GM23338 (cell line): ENCODE data around the gene IGFBP5. TPM values are rescaled to one million over a fixed set of nuclear protein-coding genes. Genes with fewer than 3 reads are reported as not detected.

Source experiments
- ATAC-seq: fragments of 200-7000 bp; cut with Tn5 transposase; 3 replicates; pipeline ENCODE4 v1.9.1; 2020
- DNase-seq: peaks from one replicate; pipeline ENCODE4 v3.0.0-alpha.2; 2015; ENCODE audit warnings: low spot score
- H2AFZ ChIP-seq: fragments of 200-600 bp; sonication (generic); 2 replicates; pipeline ENCODE4 v1.8.0; 2016; ENCODE audit warnings: antibody characterized with exemption, mild to moderate bottlenecking, moderate library complexity
- H3F3A ChIP-seq: fragments of 200-600 bp; sonication (generic); replicated peaks from 2 replicates; pipeline ENCODE4 v1.8.0; 2017; ENCODE audit warnings: antibody characterized with exemption, mixed run types, low read depth
- H3K27ac ChIP-seq: fragments of 200-600 bp; sonication (generic); 2 replicates; pipeline ENCODE4 v1.6.1; 2016; ENCODE audit warnings: low read depth
- H3K27me3 ChIP-seq: fragments of 200-600 bp; sonication (generic); 2 replicates; pipeline ENCODE4 v1.8.0; 2016; ENCODE audit warnings: mild to moderate bottlenecking, mixed run types, moderate library complexity; ENCODE audit not compliant: insufficient read depth
- H3K36me3 ChIP-seq: fragments of 200-600 bp; sonication (generic); 2 replicates; pipeline ENCODE4 v1.8.0; 2016; ENCODE audit warnings: mild to moderate bottlenecking; ENCODE audit not compliant: insufficient read depth
- H3K4me1 ChIP-seq: fragments of 200-600 bp; sonication (generic); 2 replicates; pipeline ENCODE4 v1.8.0; 2016; ENCODE audit warnings: mild to moderate bottlenecking, moderate library complexity; ENCODE audit not compliant: insufficient read depth
- H3K4me2 ChIP-seq: fragments of 200-600 bp; sonication (generic); 2 replicates; pipeline ENCODE4 v1.7.1; 2017; ENCODE audit warnings: mixed run types
- H3K4me3 ChIP-seq: fragments of 200-600 bp; sonication (generic); 2 replicates; pipeline ENCODE4 v1.6.1; 2016; ENCODE audit warnings: mixed run types
- H3K79me2 ChIP-seq: fragments of 200-600 bp; sonication (generic); replicated peaks from 2 replicates; pipeline ENCODE4 v1.8.0; 2017; ENCODE audit warnings: mild to moderate bottlenecking; ENCODE audit not compliant: insufficient read depth
- H3K9me2 ChIP-seq: fragments of 200-600 bp; sonication (generic); 2 replicates; pipeline ENCODE4 v1.8.0; 2017; ENCODE audit not compliant: insufficient read depth
- H4K20me1 ChIP-seq: fragments of 200-600 bp; sonication (generic); replicated peaks from 2 replicates; pipeline ENCODE4 v1.8.0; 2017; ENCODE audit warnings: mild to moderate bottlenecking; ENCODE audit not compliant: insufficient read depth
- H3K27ac Mint-ChIP-seq: 2 replicates; pipeline ENCODE4 v1.8.0; 2020; ENCODE audit warnings: inconsistent platforms, mild to moderate bottlenecking, moderate library complexity, mixed read lengths
- H3K27me3 Mint-ChIP-seq: 3 replicates; pipeline ENCODE4 v1.8.0; 2022; ENCODE audit warnings: low read depth, mild to moderate bottlenecking, moderate library complexity, mixed read lengths, inconsistent platforms; ENCODE audit not compliant: insufficient read depth, poor library complexity
- H3K36me3 Mint-ChIP-seq: 3 replicates; pipeline ENCODE4 v1.8.0; 2021; ENCODE audit warnings: low read depth, mild to moderate bottlenecking, inconsistent platforms, moderate library complexity, mixed read lengths
- H3K4me1 Mint-ChIP-seq: 3 replicates; pipeline ENCODE4 v1.8.0; 2020; ENCODE audit warnings: mild to moderate bottlenecking, inconsistent platforms, mixed read lengths
- H3K4me3 Mint-ChIP-seq: 3 replicates; pipeline ENCODE4 v1.8.0; 2021; ENCODE audit warnings: moderate library complexity, mild to moderate bottlenecking, inconsistent platforms, mixed read lengths
- H3K9me3 Mint-ChIP-seq: 3 replicates; pipeline ENCODE4 v1.8.0; 2020; ENCODE audit warnings: moderate library complexity, mild to moderate bottlenecking, inconsistent platforms, mixed read lengths
- EZH2 ChIP-seq: fragments of 200-600 bp; sonication (generic); IDR thresholded peaks from one replicate; pipeline ENCODE4 v1.8.0; 2017; ENCODE audit warnings: antibody characterized with exemption, mild to moderate bottlenecking, low read depth; ENCODE audit not compliant: unreplicated experiment
- EZH2phosphoT487 ChIP-seq: fragments of 200-600 bp; sonication (generic); IDR thresholded peaks from one replicate; pipeline ENCODE4 v1.8.1; 2018; ENCODE audit warnings: antibody characterized with exemption; ENCODE audit not compliant: unreplicated experiment
- STAT1 ChIP-seq: IDR thresholded peaks from one replicate; pipeline ENCODE4 v1.6.1; 2016; ENCODE audit warnings: antibody characterized with exemption; ENCODE audit not compliant: unreplicated experiment
- ZNF114 ChIP-seq: fragments of 250-450 bp; sonication (Bioruptor Pico); IDR thresholded peaks from 2 replicates; pipeline ENCODE4 v1.5.0; 2020; ENCODE audit warnings: mild to moderate bottlenecking, moderate library complexity
- ZNF331 ChIP-seq: fragments of 250-450 bp; sonication (Bioruptor Pico); IDR thresholded peaks from 2 replicates; pipeline ENCODE4 v1.5.0; 2020; ENCODE audit warnings: low read depth, mild to moderate bottlenecking, moderate library complexity
- polyA plus RNA-seq: library from polyadenylated mRNA; unstranded; fragments of >200 nt; fragmentation: Nextera tagmentation; extraction: Ambion mirVana; gene quantifications from 2 replicates; pipeline ENCODE4 v1.2.1, GENCODE V29; 2016
- total RNA-seq: library from RNA; depleted of rRNA; stranded (reverse); fragments of >200 nt; shearing (Covaris generic); gene quantifications from 2 replicates; pipeline ENCODE4 v1.2.3, GENCODE V29; 2014
- TF ChIP-seq, protein P1 (sequence below): fragments of 250-450 bp; sonication (Bioruptor Pico); IDR thresholded peaks from 2 replicates; pipeline ENCODE4 v1.5.0; 2020; ENCODE audit warnings: mild to moderate bottlenecking, moderate library complexity
- TF ChIP-seq, protein P2 (sequence below), 2 experiments: fragments of 200-600 bp in 1 of 2; sonication (generic) in 1 of 2; conservative IDR thresholded peaks; 2 replicates each; pipeline versions ENCODE4 v1.5.1 to v1.6.1; 2016 to 2017; ENCODE audit warnings: antibody characterized with exemption in 2 of 2, low read depth in 2 of 2, mild to moderate bottlenecking in 2 of 2, moderate library complexity in 1 of 2
- TF ChIP-seq, protein P3 (sequence below): IDR thresholded peaks from 2 replicates; pipeline ENCODE4 v1.6.1; 2016; ENCODE audit warnings: antibody characterized with exemption

The IGFBP5 gene
- total and polyA plus RNA-seq, 2 experiments from 2014 or later = 0.70 to 2.5 TPM

DNA sequence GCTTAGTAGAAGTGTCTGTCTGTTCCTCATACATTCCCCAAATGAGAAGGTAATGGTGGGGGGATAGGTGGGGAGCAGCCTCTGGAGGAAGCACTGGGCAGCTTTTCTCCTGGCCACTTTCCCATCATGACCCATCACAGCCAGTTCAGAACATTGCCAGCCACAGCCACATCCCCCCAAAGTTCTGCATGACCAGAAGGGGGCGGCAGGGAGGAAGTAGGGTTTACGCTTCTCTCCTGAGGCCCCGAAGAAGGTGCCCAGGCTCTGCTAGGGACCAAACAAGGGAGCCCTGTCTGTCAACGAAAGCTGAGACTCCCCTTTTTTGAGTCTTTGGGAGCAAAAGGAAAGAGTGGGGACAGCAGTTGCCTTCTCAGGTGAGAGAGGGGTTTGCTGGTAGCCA is 7.7 kb downstream of the IGFBP5 start (continued):
- TF ChIP-seq, protein P1, sequence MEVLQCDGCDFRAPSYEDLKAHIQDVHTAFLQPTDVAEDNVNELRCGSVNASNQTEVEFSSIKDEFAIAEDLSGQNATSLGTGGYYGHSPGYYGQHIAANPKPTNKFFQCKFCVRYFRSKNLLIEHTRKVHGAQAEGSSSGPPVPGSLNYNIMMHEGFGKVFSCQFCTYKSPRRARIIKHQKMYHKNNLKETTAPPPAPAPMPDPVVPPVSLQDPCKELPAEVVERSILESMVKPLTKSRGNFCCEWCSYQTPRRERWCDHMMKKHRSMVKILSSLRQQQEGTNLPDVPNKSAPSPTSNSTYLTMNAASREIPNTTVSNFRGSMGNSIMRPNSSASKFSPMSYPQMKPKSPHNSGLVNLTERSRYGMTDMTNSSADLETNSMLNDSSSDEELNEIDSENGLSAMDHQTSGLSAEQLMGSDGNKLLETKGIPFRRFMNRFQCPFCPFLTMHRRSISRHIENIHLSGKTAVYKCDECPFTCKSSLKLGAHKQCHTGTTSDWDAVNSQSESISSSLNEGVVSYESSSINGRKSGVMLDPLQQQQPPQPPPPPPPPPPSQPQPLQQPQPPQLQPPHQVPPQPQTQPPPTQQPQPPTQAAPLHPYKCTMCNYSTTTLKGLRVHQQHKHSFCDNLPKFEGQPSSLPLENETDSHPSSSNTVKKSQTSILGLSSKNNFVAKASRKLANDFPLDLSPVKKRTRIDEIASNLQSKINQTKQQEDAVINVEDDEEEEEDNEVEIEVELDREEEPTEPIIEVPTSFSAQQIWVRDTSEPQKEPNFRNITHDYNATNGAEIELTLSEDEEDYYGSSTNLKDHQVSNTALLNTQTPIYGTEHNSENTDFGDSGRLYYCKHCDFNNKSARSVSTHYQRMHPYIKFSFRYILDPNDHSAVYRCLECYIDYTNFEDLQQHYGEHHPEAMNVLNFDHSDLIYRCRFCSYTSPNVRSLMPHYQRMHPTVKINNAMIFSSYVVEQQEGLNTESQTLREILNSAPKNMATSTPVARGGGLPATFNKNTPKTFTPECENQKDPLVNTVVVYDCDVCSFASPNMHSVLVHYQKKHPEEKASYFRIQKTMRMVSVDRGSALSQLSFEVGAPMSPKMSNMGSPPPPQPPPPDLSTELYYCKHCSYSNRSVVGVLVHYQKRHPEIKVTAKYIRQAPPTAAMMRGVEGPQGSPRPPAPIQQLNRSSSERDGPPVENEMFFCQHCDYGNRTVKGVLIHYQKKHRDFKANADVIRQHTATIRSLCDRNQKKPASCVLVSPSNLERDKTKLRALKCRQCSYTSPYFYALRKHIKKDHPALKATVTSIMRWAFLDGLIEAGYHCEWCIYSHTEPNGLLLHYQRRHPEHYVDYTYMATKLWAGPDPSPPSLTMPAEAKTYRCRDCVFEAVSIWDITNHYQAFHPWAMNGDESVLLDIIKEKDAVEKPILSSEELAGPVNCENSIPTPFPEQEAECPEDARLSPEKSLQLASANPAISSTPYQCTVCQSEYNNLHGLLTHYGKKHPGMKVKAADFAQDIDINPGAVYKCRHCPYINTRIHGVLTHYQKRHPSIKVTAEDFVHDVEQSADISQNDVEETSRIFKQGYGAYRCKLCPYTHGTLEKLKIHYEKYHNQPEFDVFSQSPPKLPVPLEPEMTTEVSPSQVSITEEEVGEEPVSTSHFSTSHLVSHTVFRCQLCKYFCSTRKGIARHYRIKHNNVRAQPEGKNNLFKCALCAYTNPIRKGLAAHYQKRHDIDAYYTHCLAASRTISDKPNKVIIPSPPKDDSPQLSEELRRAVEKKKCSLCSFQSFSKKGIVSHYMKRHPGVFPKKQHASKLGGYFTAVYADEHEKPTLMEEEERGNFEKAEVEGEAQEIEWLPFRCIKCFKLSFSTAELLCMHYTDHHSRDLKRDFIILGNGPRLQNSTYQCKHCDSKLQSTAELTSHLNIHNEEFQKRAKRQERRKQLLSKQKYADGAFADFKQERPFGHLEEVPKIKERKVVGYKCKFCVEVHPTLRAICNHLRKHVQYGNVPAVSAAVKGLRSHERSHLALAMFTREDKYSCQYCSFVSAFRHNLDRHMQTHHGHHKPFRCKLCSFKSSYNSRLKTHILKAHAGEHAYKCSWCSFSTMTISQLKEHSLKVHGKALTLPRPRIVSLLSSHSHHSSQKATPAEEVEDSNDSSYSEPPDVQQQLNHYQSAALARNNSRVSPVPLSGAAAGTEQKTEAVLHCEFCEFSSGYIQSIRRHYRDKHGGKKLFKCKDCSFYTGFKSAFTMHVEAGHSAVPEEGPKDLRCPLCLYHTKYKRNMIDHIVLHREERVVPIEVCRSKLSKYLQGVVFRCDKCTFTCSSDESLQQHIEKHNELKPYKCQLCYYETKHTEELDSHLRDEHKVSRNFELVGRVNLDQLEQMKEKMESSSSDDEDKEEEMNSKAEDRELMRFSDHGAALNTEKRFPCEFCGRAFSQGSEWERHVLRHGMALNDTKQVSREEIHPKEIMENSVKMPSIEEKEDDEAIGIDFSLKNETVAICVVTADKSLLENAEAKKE (CRISPR knock-in tag) = 0 out of 2 replicates have a peak, but pooled peaks have one; percentile 41
- no peak for TF ChIP-seq EZH2

DNA sequence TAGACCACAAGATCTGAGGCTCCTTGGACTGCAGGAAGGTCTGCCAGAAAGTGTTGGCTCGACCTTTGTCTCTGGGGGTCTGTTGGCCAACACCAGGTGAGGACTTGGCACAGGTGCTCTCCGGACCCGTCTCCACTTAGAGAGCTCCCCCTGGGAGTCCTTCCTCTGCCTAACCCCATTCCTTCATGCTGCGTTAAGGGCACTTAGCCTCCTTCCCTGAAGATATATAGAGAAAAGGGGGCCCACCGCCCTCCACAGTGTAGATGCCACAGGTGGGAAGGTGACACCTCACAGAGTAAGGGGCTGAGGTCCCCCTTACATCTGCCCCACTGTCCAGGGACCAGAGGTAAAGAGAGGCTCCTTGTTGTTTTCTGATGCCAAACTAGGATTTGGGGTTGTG is 8.2 kb downstream of the IGFBP5 start:
- Mint-ChIP-seq H3K4me1 (peaks cover 36% of the 10 kb centered on the region), H3K27me3 (peaks cover 28% of the 10 kb centered on the region), H3K4me3 (no peak overlapping the region), H3K36me3 (no peaks in the 10 kb centered on the region), H3K27ac (no peak overlapping the region), H3K9me3 (no peaks in the 10 kb centered on the region)
- Histone ChIP-seq H3K27me3 (peaks cover 28% of the 10 kb centered on the region), H3K4me3 (no peak overlapping the region), H3K27ac (no peak overlapping the region), H3K79me2 (no peaks in the 10 kb centered on the region), H3K36me3 (no peaks in the 10 kb centered on the region), H3F3A (no peaks in the 10 kb centered on the region), H4K20me1 (no peaks in the 10 kb centered on the region), H2AFZ (no peak overlapping the region), H3K9me2 (no peaks in the 10 kb centered on the region), H3K4me1 (peaks cover 35% of the 10 kb centered on the region), H3K4me2 (no peak overlapping the region)
- no peak for DNase-seq
- no peak for ATAC-seq
- TF ChIP-seq EZH2 (no peak), STAT1 (no peak), ZNF114 (CRISPR knock-in tag) (no peak), EZH2phosphoT487 (no peak), ZNF331 (CRISPR knock-in tag) (no peak)
- TF ChIP-seq, protein P2, sequence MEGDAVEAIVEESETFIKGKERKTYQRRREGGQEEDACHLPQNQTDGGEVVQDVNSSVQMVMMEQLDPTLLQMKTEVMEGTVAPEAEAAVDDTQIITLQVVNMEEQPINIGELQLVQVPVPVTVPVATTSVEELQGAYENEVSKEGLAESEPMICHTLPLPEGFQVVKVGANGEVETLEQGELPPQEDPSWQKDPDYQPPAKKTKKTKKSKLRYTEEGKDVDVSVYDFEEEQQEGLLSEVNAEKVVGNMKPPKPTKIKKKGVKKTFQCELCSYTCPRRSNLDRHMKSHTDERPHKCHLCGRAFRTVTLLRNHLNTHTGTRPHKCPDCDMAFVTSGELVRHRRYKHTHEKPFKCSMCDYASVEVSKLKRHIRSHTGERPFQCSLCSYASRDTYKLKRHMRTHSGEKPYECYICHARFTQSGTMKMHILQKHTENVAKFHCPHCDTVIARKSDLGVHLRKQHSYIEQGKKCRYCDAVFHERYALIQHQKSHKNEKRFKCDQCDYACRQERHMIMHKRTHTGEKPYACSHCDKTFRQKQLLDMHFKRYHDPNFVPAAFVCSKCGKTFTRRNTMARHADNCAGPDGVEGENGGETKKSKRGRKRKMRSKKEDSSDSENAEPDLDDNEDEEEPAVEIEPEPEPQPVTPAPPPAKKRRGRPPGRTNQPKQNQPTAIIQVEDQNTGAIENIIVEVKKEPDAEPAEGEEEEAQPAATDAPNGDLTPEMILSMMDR (conservative IDR thresholded peaks at IDR 0.05; ENCODE audit: low read depth in 2 of 2) = no peak
- TF ChIP-seq, protein P3, sequence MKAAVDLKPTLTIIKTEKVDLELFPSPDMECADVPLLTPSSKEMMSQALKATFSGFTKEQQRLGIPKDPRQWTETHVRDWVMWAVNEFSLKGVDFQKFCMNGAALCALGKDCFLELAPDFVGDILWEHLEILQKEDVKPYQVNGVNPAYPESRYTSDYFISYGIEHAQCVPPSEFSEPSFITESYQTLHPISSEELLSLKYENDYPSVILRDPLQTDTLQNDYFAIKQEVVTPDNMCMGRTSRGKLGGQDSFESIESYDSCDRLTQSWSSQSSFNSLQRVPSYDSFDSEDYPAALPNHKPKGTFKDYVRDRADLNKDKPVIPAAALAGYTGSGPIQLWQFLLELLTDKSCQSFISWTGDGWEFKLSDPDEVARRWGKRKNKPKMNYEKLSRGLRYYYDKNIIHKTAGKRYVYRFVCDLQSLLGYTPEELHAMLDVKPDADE = no peak
